AG04449 (cell line): ENCODE measurements around the gene LINC01488.

Experiments used
- CTCF ChIA-PET: fragments of 350-600 bp; formaldehyde crosslinking; extraction: SDS; loops from one replicate; lab custom pipeline; 2021; ENCODE audit warnings: antibody characterized with exemption; lab: Yijun Ruan, JAX
- POLR2A ChIA-PET: fragments of 400-600, 350-600 bp; formaldehyde crosslinking; extraction: SDS; loops from one replicate; lab custom pipeline; 2020; ENCODE audit warnings: antibody characterized with exemption, inconsistent platforms; lab: Yijun Ruan, JAX
- DNase-seq: peaks from one replicate; pipeline ENCODE4 v3.0.0-alpha.2; 2010; ENCODE audit warnings: low read depth, low spot score
- H3K4me3 ChIP-seq: 2 replicates; pipeline ENCODE4 v1.5.1; 2011; ENCODE audit warnings: low read depth, mild to moderate bottlenecking, control low read depth, low read length
- TF ChIP-seq, protein P1 (sequence below): IDR thresholded peaks from one replicate; pipeline ENCODE4 v1.5.1; 2011; ENCODE audit warnings: mild to moderate bottlenecking, moderate library complexity, low read length, control low read depth, inconsistent platforms; ENCODE audit not compliant: insufficient read depth; ENCODE audit errors: missing control alignments

Gene LINC01488

DNA sequence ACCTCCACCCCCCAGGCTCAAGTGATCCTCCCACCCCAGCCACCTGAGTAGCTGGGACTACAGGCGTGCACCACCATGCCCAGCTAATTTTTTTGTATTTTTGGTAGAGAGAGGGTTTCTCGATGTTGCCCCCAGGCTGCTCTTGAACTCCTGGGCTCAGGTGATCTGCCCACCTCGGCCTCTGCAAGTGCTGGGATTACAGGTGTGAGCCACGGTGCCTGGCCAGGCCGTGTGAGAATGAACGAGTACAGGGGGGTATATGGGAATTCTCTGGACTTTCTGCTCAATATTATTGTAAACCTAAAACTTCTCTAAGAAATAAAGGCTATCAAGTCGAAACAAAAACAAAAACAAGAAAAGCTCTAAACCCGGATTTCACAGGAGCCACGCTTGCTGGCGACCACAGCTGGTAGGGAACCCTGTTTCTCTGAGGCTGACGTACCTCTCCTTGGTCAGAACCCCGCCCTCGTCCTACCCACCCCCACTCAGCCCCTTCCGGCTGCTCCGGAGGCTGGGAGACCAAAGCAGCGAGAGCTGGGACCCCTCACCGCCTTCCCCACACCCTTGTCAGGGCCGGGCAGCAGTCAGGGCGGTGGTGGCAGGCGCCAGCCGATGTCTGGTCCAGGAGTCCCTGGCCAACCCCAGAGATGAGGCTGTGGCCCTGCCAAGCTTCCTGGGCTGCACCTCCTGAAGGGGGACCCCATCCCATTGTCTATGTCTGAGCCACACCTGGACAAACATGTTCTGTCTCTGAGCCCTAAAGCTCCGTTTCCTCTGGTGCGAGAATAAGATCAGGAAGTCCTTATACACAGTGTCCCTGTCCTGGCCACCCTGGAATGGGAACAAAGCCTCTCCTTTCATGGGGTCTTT, 52.1 kb downstream of the LINC01488 start:
- no peak overlapping the region for H3K4me3 ChIP-seq
- CTCF ChIA-PET: no interaction called here
- no peak for DNase-seq
- TF ChIP-seq, protein P1, sequence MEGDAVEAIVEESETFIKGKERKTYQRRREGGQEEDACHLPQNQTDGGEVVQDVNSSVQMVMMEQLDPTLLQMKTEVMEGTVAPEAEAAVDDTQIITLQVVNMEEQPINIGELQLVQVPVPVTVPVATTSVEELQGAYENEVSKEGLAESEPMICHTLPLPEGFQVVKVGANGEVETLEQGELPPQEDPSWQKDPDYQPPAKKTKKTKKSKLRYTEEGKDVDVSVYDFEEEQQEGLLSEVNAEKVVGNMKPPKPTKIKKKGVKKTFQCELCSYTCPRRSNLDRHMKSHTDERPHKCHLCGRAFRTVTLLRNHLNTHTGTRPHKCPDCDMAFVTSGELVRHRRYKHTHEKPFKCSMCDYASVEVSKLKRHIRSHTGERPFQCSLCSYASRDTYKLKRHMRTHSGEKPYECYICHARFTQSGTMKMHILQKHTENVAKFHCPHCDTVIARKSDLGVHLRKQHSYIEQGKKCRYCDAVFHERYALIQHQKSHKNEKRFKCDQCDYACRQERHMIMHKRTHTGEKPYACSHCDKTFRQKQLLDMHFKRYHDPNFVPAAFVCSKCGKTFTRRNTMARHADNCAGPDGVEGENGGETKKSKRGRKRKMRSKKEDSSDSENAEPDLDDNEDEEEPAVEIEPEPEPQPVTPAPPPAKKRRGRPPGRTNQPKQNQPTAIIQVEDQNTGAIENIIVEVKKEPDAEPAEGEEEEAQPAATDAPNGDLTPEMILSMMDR: no peak
- POLR2A ChIA-PET: no interaction called here

DNA sequence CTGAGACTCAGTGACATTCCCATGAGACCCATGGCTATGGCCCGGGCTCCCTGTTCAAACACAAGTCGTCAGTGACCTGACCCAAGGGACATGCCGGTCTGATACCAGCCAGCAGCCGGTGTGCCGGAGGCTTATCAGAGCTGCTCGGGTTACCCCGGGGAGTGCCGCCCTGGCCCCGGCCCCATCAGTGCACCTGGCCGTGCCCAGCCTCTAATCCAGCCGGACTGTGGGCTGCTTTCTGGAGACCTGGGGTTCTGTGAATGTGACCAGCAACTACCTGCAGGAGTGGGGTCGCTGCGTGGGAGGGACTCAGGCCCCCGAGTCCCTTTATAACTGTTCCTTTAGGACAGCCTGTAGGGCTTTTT, 52.7 kb downstream of the LINC01488 start:
- no peak overlapping the region for H3K4me3 ChIP-seq
- ChIA-PET CTCF (no interaction called here), POLR2A (no interaction called here)
- TF ChIP-seq, protein P1: no peak
- DNase-seq: no peak

DNA sequence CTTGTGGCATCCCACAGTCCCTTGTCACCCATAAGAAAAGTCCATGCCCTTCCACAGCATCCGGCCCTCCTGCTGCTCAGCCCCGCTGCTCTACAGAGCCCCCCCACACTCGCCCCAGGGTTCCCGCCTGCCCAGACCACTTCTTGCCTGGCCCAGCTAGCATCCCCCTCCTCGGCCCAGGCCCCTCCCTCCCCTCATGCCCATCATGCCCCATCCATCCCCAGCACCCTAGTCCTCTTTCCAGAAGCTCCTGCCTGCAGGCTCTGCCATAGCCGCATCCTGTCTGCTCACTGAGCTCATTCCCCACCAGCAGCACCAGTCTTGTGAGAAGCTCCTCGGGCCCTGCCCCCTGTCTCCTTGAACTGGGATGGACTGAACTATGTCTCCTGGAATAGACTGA, 54.4 kb downstream of the LINC01488 start:
- CTCF ChIA-PET: no interaction called here
- TF ChIP-seq, protein P1: no peak
- POLR2A ChIA-PET: no interaction called here
- no peak for DNase-seq
- no peak overlapping the region for H3K4me3 ChIP-seq

DNA sequence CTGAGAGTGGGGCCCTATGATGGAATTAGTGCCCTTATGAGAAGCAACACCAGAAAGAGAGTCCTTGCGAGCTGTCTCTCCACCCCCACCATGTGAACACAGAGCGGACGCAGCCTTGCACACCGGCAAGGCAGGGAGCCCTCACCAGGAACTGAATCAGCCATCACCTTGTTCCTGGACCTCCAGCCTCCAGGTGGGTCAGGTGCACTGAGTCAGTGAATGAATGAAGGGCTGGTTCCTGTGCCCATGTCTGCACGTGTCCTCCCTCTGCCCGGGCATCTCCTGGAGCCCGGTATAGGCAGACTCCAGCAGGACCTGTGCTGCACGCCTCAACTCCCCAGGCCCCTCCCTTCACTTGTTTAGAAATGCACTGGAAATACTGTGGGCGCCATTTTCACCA, 54.9 kb downstream of the LINC01488 start:
- POLR2A ChIA-PET: no interaction called here
- DNase-seq: no peak
- CTCF ChIA-PET: no interaction called here
- TF ChIP-seq, protein P1: no peak
- no peak overlapping the region for H3K4me3 ChIP-seq

DNA sequence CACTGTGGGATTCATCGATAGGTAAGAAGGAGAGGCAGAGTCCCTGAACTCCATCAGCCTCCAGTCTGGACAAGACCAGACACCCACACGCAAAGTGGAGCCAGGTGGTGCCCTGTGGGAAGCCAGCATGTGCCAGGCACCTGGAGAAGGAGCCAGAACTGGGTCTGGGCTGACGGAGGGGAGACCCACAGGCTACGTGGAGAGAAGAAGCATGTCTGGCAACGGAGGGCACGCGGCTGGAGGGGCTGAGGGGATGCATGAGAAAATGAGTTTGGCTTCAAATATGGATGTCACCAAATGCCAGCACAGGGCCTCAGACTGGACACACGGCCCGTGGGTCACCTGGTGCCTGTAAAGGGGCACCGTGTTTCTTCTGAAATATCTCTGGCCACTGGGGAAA, 55.7 kb downstream of the LINC01488 start:
- CTCF ChIA-PET: no interaction called here
- POLR2A ChIA-PET: no interaction called here
- no peak for DNase-seq
- H3K4me3 ChIP-seq: no peak overlapping the region
- TF ChIP-seq, protein P1: no peak

DNA sequence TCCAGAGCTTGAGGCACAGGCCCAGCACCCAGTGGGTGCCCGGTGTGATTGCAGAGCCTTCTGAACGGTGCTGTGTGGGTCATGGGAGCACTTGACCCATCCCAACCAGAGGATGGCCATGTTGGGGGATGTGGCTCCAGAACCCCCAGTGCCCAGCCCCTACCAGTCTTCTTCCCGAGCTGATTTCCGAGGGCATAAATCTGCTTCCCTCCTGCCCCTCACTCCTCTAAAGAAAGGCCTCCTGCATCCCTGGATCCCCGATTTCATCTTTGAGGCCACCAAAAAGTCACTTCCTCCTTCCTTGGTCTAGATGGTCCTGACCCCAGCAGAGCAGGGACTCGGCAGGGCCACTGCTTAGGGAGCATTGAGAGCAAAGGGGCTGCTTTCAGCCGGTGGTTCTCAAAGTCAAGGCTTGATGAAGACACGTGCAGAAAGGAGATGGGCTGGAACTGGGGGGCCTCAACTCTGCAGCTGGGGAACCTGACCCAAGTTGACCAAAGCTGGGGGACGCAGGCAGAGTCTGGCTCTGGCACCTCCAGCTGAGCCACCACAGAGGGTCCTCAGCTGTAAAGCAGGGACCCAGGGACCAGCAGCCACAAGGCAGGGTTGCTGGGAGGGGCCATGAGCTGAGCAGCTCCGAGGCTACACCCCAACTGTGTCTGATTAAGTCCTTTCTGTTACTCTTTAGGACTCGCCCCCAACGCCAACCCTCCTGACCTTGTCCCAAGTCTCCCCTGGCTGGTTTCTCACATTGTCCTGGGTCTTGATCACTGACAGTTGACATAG, 56.6 kb downstream of the LINC01488 start:
- TF ChIP-seq, protein P1: no peak
- ChIA-PET POLR2A (no interaction called here), CTCF (no interaction called here)
- DNase-seq: no peak
- no peak overlapping the region for H3K4me3 ChIP-seq
